ENCODE data around the gene CRY2.

DNA sequence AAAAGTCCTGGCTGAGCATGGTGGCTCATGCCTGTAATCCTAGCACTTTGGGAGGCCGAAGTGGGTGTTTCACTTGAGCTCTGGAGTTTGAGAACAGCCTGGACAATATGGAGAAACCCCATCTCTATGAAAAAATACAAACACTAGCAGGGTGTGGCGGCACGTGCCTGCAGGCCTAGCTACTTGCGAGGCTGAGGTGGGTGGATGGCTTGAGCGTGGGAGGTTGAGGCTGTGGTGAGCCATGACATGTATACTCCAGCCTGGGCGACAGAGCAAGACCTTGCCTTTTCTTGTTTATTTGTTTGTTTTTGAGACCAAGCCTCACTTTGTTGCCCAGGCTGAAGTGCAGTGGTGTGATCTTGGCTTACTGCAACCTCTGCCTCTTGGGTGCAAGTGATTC, 8.1 kb upstream of the CRY2 start:
- TF ChIP-seq POLR2A (IDR thresholded peaks at IDR 0.05; ENCODE audit: low read length) (no peak), RNF2 (IDR thresholded peaks at IDR 0.05; ENCODE audit: borderline replicate concordance, low read depth) (no peak), SMC3 (IDR thresholded peaks at IDR 0.05) (no peak), MYC (IDR thresholded peaks at IDR 0.05; ENCODE audit: borderline replicate concordance, low read length) (no peak), RFX5 (IDR thresholded peaks at IDR 0.05) (no peak), EHF (CRISPR knock-in tag; IDR thresholded peaks at IDR 0.05) (no peak), PHF8 (IDR thresholded peaks at IDR 0.05; ENCODE audit: borderline replicate concordance, low read depth) (no peak), ESRRA (IDR thresholded peaks at IDR 0.05; ENCODE audit: borderline replicate concordance, low read length) (no peak), ZC3H11A (IDR thresholded peaks at IDR 0.05) (no peak), RARB (CRISPR knock-in tag; IDR thresholded peaks at IDR 0.05) (no peak)
- TF ChIP-seq, protein P1, sequence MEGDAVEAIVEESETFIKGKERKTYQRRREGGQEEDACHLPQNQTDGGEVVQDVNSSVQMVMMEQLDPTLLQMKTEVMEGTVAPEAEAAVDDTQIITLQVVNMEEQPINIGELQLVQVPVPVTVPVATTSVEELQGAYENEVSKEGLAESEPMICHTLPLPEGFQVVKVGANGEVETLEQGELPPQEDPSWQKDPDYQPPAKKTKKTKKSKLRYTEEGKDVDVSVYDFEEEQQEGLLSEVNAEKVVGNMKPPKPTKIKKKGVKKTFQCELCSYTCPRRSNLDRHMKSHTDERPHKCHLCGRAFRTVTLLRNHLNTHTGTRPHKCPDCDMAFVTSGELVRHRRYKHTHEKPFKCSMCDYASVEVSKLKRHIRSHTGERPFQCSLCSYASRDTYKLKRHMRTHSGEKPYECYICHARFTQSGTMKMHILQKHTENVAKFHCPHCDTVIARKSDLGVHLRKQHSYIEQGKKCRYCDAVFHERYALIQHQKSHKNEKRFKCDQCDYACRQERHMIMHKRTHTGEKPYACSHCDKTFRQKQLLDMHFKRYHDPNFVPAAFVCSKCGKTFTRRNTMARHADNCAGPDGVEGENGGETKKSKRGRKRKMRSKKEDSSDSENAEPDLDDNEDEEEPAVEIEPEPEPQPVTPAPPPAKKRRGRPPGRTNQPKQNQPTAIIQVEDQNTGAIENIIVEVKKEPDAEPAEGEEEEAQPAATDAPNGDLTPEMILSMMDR (IDR thresholded peaks at IDR 0.05): no peak
- TF ChIP-seq, protein P2, sequence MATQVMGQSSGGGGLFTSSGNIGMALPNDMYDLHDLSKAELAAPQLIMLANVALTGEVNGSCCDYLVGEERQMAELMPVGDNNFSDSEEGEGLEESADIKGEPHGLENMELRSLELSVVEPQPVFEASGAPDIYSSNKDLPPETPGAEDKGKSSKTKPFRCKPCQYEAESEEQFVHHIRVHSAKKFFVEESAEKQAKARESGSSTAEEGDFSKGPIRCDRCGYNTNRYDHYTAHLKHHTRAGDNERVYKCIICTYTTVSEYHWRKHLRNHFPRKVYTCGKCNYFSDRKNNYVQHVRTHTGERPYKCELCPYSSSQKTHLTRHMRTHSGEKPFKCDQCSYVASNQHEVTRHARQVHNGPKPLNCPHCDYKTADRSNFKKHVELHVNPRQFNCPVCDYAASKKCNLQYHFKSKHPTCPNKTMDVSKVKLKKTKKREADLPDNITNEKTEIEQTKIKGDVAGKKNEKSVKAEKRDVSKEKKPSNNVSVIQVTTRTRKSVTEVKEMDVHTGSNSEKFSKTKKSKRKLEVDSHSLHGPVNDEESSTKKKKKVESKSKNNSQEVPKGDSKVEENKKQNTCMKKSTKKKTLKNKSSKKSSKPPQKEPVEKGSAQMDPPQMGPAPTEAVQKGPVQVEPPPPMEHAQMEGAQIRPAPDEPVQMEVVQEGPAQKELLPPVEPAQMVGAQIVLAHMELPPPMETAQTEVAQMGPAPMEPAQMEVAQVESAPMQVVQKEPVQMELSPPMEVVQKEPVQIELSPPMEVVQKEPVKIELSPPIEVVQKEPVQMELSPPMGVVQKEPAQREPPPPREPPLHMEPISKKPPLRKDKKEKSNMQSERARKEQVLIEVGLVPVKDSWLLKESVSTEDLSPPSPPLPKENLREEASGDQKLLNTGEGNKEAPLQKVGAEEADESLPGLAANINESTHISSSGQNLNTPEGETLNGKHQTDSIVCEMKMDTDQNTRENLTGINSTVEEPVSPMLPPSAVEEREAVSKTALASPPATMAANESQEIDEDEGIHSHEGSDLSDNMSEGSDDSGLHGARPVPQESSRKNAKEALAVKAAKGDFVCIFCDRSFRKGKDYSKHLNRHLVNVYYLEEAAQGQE (IDR thresholded peaks at IDR 0.05): no peak

All from A549 (cell line).